HG03432 (cell line): ENCODE results near the gene PLXNB1.

Source experiments
- ATAC-seq: cut with Tn5 transposase; IDR thresholded peaks from one replicate; pipeline ENCODE4 v1.9.1; 2021; ENCODE audit warnings: mild to moderate bottlenecking, moderate library complexity; ENCODE audit not compliant: unreplicated experiment

Gene PLXNB1

DNA sequence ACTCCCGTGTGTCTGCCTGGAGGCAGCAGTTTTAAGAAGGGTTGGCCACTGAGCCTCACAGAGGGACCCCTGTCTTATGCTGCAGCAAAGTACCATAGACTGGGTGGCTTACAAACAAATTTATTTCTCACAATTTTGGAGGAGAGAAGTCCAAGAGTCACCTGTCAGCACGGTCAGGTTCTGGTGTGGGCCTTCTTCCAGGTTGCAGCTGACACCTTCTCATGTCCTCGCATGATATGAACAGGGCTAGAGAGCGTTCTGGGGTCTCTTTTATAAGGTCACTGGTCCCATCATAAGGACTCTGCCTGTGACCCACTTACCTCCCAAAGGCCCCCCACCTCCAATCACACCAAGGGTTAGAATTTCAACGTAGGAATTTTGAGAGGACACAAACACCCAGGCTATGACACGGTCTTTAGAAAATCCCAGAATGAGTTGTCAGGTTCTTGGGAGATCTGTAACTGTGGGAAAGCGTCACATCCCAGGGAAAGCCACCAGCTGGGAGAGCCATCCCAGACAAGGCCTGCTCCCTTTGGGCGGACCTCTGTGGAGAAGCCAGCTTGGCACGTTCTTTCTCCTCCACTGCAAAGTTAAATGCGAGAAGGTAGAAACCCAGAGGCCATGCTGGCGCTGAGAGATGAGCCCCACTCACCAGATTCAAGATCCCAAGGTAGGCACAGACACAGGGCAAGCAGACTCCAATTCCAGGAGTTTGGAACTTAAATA, 58.1 kb downstream of the PLXNB1 start, which contains the start of gene FBXW12:
Gene FBXW12, plus strand, starts transcription at position 569 of the 726 bp plus-strand sequence. CDS start 549 bp downstream, outside the sequence.
- no peak for ATAC-seq

DNA sequence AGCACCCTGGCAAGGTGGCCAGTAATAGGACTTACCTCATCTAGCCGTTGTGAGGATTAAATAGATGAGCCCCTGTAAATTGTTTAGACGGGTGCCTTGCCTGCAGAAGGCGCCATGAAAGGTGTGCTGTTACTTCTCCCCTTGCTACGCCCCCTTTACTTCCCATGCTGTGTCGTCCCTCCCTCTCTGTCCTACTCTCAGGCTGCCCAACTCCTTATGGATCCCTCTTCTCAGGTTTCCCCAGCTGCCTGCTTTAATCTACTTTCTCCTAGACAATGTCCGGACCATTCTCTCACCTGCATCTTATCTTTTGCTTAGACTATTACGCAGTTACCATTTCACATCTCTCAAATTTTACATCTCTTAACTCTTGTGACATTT, 59.6 kb downstream of the PLXNB1 start:
- ATAC-seq = no peak

DNA sequence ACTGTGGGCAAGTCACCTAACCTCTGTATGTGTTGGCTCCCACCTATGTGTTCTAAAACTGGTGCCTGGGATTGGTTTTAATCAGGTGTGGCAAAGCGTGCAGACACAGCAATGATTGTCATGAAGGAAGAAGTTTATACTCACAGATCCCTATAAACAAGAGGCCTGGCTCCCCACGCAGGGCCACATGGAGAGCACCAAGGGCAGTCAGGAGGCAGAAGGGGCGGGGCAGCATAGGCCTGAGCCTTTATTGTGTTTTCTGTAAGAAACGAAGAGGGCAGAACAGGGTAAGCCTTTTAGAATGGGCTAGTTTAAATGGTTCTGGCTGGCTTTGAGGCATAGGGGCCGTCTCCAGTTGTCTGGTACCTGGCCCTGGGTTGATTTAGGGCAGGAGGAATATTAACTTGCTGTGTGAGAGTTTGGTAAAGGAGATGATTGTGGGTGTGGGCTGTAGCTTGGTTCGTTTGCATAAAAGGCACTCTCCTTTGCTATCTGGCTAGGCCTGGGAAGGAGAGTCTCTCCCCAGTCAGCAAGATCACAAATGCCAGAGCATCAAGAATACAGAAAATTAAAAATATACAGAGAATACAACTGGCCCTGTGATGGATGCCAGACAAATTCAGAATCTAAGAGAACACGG, 60.1 kb downstream of the PLXNB1 start:
- no peak for ATAC-seq

DNA sequence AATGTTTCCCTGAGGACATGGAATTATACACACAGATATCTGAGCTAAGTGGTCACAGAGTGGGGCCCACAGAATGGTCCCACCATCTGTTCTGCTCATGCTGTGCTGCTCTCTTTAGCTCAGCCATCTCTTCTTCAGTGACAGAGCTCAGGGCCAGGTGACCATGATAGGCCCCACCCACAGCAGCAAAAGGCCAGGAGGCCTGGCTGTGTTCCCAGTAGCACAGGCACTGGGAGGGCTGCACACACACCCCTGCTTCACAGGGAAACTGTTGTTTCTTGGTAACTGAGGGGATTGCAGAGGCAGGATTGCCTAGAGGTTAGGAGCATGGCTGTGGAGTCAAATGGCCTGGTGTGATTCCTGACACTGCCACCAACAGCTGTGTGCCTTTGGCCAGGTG, 62.7 kb downstream of the PLXNB1 start:
- no peak for ATAC-seq

DNA sequence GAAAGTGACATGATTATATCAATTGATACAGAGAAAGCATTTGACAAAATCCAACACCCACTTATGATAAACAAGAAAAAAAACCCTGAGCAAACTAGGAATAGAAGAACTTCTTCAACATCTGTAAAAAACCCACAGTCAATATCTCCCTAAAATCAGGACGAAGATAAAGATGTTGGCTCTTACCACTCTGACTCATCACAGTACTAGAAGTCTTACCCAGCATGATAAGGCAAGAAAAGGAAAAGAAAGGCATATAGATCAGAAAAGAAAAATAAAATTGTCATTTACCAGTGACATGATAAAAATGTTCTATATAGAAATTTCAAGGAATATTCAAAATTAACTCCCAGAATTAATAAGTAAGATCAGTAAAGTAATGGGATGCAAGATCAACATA, 65.0 kb downstream of the PLXNB1 start:
- no peak for ATAC-seq

DNA sequence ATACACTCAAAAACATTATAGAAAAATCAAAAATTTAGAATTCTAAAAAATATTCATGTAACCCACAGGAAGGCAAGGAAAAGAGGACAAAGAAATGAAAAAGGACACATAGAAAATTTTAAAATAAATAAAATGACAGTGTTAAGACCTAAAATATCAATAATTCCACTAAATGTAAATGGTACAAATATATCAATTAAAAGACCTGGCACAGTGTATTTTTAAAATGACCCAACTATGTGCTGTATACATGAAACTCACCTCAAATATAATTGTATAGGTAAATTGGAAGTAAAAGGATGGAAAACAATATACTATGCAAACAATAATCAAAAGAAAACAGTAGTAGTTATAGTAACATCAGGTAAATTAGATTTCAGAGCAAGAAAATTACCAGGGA, 68.0 kb downstream of the PLXNB1 start:
- ATAC-seq = no peak

DNA sequence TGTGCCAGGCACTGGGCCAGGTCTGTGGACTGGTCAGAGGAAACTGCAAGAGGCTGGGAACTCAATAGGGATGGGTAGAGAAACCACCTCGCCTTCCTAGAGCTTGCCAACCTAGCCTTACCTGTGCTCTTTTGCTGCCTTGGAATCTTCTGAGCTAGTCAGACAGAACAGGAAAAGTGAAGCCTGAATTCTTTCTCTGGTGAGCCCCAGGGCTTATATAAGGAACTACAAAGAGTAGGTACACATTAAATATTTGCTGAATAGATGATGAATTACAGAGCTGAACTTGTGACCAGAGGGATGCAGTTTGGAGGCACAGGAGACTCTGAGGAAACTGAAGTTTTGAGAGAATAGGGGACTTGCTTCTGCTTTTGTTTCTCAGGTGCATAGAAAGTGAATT, 73.5 kb downstream of the PLXNB1 start:
- ATAC-seq = no peak

DNA sequence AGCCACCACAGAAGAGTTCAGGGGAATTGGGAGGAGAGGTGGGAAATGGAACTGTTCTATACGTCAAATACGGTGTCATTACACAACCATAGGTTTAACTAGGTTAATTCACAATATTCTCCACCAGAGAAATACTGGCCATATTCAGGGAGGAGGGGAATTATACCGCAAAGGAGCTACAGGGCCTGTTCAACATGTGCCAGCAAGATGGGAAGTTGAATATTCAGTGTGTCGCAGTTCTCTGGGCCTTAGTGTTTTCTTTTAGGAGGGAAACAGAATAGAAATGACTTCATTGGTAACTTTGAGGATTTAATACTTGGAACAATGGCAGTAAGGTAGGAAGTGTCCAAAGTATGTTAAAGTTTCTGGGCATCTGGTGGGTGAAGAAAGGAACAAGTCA, 75.9 kb downstream of the PLXNB1 start:
- no peak for ATAC-seq
